Activated CD4-positive, alpha-beta T cell treated with anti-CD3 and anti-CD28 coated beads, Interleukin-2, amount 50 U/mL, for 4 hours (primary cell): ENCODE data around the gene ESYT2.
A peak's percentile ranks its signal among the peaks of the same experiment; 100 is the strongest.
"Not testable (repeated sequence)": the region's sequence is repeated elsewhere in the genome, so short reads cannot be mapped to it uniquely, and the experiment has no call there.

Source experiments
- DNase-seq, 2 experiments: peaks; one replicate each; pipeline ENCODE4 v3.0.0-alpha.2; 2020

The ESYT2 gene

DNA sequence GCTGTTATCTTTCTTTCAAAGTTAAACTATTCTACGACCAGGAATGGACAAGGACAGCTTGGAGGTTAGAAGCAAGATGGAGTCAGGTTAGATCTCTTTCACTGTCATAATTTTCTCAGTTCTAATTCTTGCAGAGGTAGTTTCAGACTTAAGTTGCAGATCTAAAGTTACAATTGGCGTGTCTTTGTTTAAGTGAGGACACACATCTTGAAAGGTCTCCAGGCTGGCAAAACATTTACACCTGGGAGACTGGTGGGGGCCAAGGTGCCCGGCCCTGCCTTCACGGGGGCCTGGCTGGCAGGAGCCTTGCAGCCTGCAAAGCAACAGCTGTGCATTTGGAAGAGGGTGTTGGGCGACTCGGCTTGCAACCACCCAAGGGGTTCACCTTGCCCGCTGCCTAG is 25.4 kb upstream of the ESYT2 start:
- DNase-seq = no peak

GRCh38 chr7:158850545-158851102 is 21.3 kb upstream of the ESYT2 start:
- no peak for DNase-seq

DNA sequence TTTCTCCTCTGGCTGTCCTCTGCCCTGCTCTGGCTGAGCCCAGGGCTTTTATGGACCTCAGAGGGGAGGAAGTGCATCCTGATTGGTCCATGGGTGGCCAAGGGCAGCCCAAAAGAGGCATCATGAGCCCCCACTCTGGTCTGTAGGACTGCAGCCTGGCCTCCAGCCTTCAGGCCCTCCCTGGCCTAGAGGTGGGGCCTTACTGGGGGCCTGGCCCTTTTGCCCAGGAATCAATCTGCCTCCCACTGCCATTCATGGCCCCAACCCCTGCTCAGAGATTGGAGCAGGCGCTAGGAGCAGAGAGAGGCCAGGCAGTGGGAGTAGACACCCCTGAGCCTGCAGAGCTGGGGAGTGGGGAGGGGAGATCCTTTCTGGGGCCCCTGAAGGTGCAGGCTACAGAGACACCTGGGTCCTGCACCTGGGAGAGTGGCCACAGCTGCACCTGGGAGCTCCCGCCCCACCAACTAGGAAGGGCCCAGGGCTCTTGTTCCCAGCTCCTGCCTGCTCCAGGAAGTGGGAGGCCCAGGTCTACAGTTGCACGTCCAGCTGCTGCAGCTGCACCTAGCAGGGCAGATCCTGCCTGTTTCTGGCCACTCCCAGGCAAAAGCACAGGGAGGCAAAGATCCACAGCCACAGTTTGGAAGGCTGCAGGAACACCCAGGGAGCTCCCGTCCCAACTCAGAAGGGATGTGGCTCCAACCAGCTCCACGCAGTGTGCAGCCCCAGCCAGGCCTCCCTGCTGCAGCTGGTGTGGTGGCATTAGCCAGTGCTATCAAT is 20.6 kb upstream of the ESYT2 start:
- DNase-seq = no peak

DNA sequence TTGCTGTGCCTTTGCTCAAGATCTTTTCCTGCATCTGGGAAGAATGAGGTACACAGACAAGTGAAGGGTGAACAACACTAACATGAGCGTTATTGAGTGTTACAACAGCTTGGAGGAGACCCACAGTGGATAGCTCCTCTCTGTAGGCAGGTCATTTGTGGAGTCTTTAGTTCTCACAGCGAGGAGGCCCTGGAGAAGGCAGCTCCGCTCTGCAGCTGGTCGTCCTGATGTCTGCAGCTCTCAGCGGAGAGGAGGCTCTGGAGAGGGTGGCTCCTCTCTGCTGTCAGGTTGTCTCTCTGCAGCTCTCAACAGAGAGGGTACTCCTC is 20.1 kb upstream of the ESYT2 start:
- no peak for DNase-seq

GRCh38 chr7:158847451-158847866 is 18.1 kb upstream of the ESYT2 start:
- peak in 1 of 2 experiments; percentile 16 for DNase-seq

GRCh38 chr7:158846304-158846703 is 17.0 kb upstream of the ESYT2 start:
- DNase-seq = no peak

GRCh38 chr7:158843771-158844170 is 14.5 kb upstream of the ESYT2 start:
- DNase-seq = no peak

DNA sequence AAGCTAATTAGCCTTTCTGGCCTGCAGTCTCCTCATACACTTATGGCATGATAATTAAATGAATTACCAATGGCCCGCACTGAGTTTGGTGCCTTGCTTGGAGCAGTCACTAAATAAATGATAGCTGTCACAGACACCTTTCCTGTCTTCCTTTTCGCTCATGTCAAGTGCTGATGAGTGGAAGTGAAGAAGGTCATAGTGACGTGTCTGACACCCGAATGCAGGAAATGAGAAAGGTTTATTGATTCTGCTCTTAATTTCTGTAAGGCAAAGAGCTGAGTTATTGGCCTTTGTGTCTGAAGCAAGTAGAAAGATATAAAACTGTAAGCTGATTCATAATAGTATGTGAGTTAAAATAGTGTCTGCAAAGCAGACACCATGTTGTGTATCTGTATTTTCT is 13.2 kb upstream of the ESYT2 start:
- no peak for DNase-seq

GRCh38 chr7:158840604-158841003 is 11.3 kb upstream of the ESYT2 start:
- DNase-seq = no peak

DNA sequence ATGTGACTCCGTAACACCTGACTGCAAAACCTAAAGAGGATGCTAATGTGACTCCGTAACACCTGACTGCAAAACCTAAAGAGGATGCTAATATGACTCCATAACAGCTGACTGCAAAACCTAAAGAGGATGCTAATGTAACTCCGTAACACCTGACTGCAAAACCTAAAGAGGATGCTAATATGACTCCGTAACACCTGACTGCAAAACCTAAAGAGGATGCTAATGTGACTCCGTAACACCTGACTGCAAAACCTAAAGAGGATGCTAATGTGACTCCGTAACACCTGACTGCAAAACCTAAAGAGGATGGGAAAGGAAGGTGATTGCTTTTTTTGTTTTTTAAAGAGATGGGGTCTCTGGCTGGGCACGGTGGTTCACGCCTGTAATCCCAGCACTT is 9.9 kb upstream of the ESYT2 start:
- not testable (repeated sequence) for DNase-seq

GRCh38 chr7:158837790-158838637 is 8.7 kb upstream of the ESYT2 start:
- no peak for DNase-seq

DNA sequence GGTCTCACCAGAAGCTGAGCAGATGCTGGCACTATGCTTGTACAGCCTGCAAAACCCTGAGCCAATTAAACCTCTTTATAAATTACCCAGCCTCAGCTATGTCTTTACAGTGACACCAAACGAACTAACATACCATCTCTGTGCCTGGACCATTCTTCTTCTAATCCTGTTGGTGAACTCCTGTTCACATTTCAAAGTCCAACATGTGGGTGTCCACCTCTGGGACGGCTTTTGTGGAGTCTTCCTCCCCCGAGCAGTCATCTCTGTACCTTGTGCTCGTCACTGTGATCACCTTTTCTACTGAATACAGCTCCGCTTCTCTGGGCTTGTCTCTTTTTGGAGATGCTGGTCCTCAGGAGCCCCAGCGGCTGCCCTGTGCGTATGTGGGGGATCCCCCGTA is 7.4 kb upstream of the ESYT2 start:
- no peak for DNase-seq

DNA sequence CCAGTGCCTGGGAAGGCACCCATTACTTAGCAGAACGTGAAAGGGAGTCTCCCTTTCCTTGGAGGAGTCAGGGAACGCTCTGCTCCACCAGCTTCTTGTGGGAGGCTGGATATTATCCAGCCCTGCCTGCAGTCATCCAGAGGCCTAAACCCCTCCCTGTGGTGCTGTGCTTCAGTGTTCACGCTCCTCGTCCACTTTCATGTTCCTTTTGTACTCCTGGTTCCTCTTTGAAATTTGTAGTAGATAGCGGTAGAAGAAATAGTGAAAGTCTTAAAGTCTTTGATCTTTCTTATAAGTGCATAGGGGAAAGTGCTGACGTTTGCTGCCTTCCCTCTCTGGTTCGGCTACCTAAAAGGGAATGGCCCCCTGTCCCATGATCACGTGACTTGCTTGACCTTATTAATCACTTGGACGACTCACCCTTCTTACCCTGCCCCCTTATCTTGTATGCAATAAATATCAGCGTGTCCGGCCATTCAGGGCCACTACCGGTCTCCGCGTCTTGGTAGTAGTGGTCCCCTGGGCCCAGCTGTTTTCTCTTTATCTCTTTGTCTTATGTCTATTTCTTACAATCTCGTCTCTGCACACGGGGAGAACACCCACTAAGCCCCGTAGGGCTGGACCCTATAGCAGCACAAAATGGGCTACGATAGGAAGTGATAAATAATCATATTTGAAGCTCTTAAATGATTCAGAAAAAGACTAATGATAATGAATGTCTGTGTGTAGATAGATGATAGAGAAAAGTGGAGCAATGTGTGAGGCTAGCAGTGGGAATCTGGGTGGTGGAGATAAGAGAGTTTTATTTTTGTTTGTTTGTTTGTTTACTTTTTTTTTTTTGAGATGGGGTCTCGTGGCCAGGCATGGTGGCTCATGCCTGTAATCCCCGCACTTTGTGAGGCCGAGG is 5.8 kb upstream of the ESYT2 start:
- no peak for DNase-seq

GRCh38 chr7:158832994-158833393 is 3.7 kb upstream of the ESYT2 start:
- no peak for DNase-seq

DNA sequence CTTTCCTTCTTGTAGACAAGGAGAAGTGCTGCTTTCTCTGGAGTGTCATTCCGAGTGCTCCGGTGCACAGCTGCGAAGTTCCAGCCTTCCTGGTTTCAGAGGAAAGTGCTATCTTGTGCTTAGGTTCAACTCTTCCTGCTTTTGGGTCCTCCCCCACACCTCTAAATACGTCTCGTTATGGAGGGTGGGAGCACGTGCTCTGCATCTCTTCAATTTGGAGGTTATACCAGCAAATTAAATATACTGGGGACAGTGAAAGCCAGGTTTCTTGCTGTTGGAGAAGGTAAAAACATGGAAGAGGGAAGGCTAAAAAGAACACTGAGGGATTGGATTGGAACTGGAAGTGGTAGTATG is 2.4 kb upstream of the ESYT2 start:
- DNase-seq = no peak

- no peak for DNase-seq
Measured at GRCh38 chr7:158830211-158830723, 958 bp upstream of the ESYT2 start.

DNA sequence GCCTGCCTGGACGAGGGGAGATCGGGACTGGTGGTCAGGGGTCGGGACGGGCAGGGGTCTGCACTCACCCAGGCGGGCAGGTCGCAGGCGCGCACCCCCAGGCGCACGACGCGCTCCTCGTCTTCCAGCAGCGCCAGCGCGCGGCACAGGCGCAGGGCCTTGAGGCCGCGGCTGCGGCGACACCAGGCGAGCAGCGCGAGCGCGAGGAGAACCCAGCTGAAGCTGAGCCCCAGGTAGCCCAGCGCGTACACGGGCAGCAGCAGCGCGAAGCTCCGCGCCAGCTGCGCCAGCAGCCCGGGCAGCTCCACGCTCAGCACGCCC is 328 bp downstream of the ESYT2 start:
- DNase-seq = peak; percentile 47 to 60

- DNase-seq = peak in 1 of 2 experiments; percentile 7
Measured at GRCh38 chr7:158828133-158829020, 932 bp downstream of the ESYT2 start.

- no peak for DNase-seq
Measured at GRCh38 chr7:158827411-158828132, 1.7 kb downstream of the ESYT2 start.

- DNase-seq = no peak
Measured at GRCh38 chr7:158825628-158826289, 3.5 kb downstream of the ESYT2 start.

DNA sequence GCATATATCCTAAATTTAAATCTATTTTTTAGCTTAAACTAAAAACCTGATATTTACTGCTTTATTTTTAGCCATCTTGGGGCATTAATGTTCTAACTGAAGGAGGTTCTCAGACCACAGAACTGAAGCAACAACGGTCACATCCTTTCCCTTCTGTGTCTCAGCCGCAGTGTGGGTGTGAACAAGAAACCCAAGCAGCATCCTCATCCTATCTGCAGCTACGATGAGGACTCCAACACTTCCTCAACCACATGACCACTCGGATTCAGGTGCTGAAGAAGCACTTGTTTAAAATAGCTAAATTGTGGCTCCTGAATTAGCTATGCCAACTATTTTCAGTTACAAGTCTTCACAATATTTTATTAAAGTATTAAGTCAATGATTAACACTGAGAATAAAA is 5.3 kb downstream of the ESYT2 start:
- DNase-seq = peak; percentile 49 to 51
